Measurements from ENCODE around the gene TNFRSF12A. TPM values are rescaled to one million over a fixed set of nuclear protein-coding genes. Genes with fewer than 3 reads are reported as not detected.
A peak's percentile ranks its signal among the peaks of the same experiment; 100 is the strongest.

The TNFRSF12A gene
- total and polyA plus RNA-seq, 2 of the 13 experiments (the other 11 are each of a cell fraction or from before 2014, with no cell fraction given): 61.9 to 66.0 TPM

GRCh38 chr16:2981177-2981898 is 38.8 kb upstream of the TNFRSF12A start (continued):
- TF ChIP-seq MTERF4 (CRISPR knock-in tag; IDR thresholded peaks at IDR 0.05): 0 out of 2 replicates have a peak, but pooled peaks have one; percentile 21
- 0 out of 2 replicates have a peak, but pooled peaks have one; percentile 56 for TF ChIP-seq MYPOP (CRISPR knock-in tag; IDR thresholded peaks at IDR 0.05)
- no peak for TF ChIP-seq ZBTB46 (CRISPR knock-in tag; IDR thresholded peaks at IDR 0.05; ENCODE audit: borderline replicate concordance)
- no peak for TF ChIP-seq GATA4 (IDR thresholded peaks at IDR 0.05; ENCODE audit: borderline replicate concordance, low read depth)
- no peak for TF ChIP-seq XRCC5 (optimal IDR thresholded peaks at IDR 0.05; ENCODE audit: low read length)
- 0 out of 4 replicates have a peak, but pooled peaks of 1 of the 2 experiments have one; percentile 25 for TF ChIP-seq KLF16 (CRISPR knock-in tag; IDR thresholded peaks at IDR 0.05)
- TF ChIP-seq ZNF574 (CRISPR knock-in tag; IDR thresholded peaks at IDR 0.05): peak; percentile 17; the same call in 1 of the 2 replicates
- TF ChIP-seq ZNF576 (CRISPR knock-in tag; IDR thresholded peaks at IDR 0.05): no peak
- no peak for TF ChIP-seq TRIM24 (CRISPR knock-in tag; IDR thresholded peaks at IDR 0.05)
- TF ChIP-seq MEIS1 (CRISPR knock-in tag; IDR thresholded peaks at IDR 0.05; ENCODE audit: borderline replicate concordance): no peak
- TF ChIP-seq KAT8 (CRISPR knock-in tag; IDR thresholded peaks at IDR 0.05): no peak
- TF ChIP-seq POLR2AphosphoS5 (IDR thresholded peaks at IDR 0.05; ENCODE audit: low read depth, low read length): peak; percentile 73
- 0 out of 2 replicates have a peak, but pooled peaks have one; percentile 27 for TF ChIP-seq NR2F2 (IDR thresholded peaks at IDR 0.05; ENCODE audit: borderline replicate concordance, low read depth)
- TF ChIP-seq SRSF4 (IDR thresholded peaks at IDR 0.05; ENCODE audit: low read depth, low read length, poor library complexity, severe bottlenecking): no peak
- TF ChIP-seq TARDBP (CRISPR knock-in tag; IDR thresholded peaks at IDR 0.05): 0 out of 2 replicates have a peak, but pooled peaks have one; percentile 37
- TF ChIP-seq ZNF549 (CRISPR knock-in tag; IDR thresholded peaks at IDR 0.05): no peak
- TF ChIP-seq ZNF781 (CRISPR knock-in tag; IDR thresholded peaks at IDR 0.05; ENCODE audit: borderline replicate concordance, not compliant biosample characterization): peak; percentile 32
- no peak for TF ChIP-seq RFX1 (IDR thresholded peaks at IDR 0.05)
- no peak for TF ChIP-seq FOXA1 (IDR thresholded peaks at IDR 0.05)
- TF ChIP-seq FOXA1 (CRISPR knock-in tag; IDR thresholded peaks at IDR 0.05): no peak
- TF ChIP-seq ZNF383 (CRISPR knock-in tag; IDR thresholded peaks at IDR 0.05; ENCODE audit: borderline replicate concordance): 0 out of 2 replicates have a peak, but pooled peaks have one; percentile 10
- TF ChIP-seq STAT5B (CRISPR knock-in tag; IDR thresholded peaks at IDR 0.05): no peak
- 0 out of 2 replicates have a peak, but pooled peaks have one; percentile 17 for TF ChIP-seq ARHGAP35 (CRISPR knock-in tag; IDR thresholded peaks at IDR 0.05; ENCODE audit: borderline replicate concordance)

Data from HepG2 (cell line).